GM12878 (cell line): ENCODE results near the gene SLC30A7. TPM values are rescaled to one million over a fixed set of nuclear protein-coding genes. Genes with fewer than 3 reads are reported as not detected.

Source experiments
- BMI1 ChIP-seq: fragments of 450-650 bp; IDR thresholded peaks from 2 replicates; pipeline ENCODE4 v1.6.1; 2016; ENCODE audit warnings: mild to moderate bottlenecking, moderate library complexity, borderline replicate concordance
- CEBPB ChIP-seq, 2 experiments: fragments of 150-350 bp in 1 of 2; IDR thresholded peaks; 2 replicates each; pipeline ENCODE4 v1.6.1; 2012 to 2014; ENCODE audit warnings: low read depth in 2 of 2, low read length in 2 of 2, borderline replicate concordance in 1 of 2, inconsistent platforms in 1 of 2
- CREB1 ChIP-seq: IDR thresholded peaks from 2 replicates; pipeline ENCODE4 v1.6.1; 2012; ENCODE audit warnings: low read depth, mild to moderate bottlenecking, inconsistent platforms
- FOXK2 ChIP-seq: fragments of 450-650 bp; IDR thresholded peaks from 2 replicates; pipeline ENCODE4 v1.6.1; 2017; ENCODE audit warnings: mild to moderate bottlenecking, moderate library complexity
- MLLT1 ChIP-seq: fragments of 450-650 bp; IDR thresholded peaks from 2 replicates; pipeline ENCODE4 v1.6.1; 2016; ENCODE audit warnings: mild to moderate bottlenecking
- MXI1 ChIP-seq: fragments of 150-350 bp; IDR thresholded peaks from 2 replicates; pipeline ENCODE4 v1.6.1; 2011; ENCODE audit warnings: low read depth, mild to moderate bottlenecking, inconsistent platforms, low read length, improper control_type of control experiment
- NKRF ChIP-seq: fragments of 450-650 bp; conservative IDR thresholded peaks from 2 replicates; pipeline ENCODE4 v1.6.1; 2017; ENCODE audit warnings: mild to moderate bottlenecking, moderate library complexity
- NR2F1 ChIP-seq: fragments of 450-650 bp; conservative IDR thresholded peaks from 2 replicates; pipeline ENCODE4 v1.6.1; 2017; ENCODE audit warnings: mild to moderate bottlenecking
- PBX3 ChIP-seq: IDR thresholded peaks from 2 replicates; pipeline ENCODE4 v1.6.1; 2011; ENCODE audit warnings: mild to moderate bottlenecking, low read depth, low read length, moderate library complexity; ENCODE audit not compliant: insufficient replicate concordance
- PKNOX1 ChIP-seq: fragments of 450-650 bp; IDR thresholded peaks from 2 replicates; pipeline ENCODE4 v1.6.1; 2016; ENCODE audit warnings: mild to moderate bottlenecking
- PML ChIP-seq: IDR thresholded peaks from 2 replicates; pipeline ENCODE4 v1.6.1; 2012; ENCODE audit warnings: low read length, inconsistent platforms
- RELA ChIP-seq: fragments of 450-650 bp; IDR thresholded peaks from 2 replicates; pipeline ENCODE4 v1.8.0; 2014; ENCODE audit warnings: borderline replicate concordance; ENCODE audit not compliant: partially characterized antibody
- SKIL ChIP-seq: fragments of 450-650 bp; IDR thresholded peaks from 2 replicates; pipeline ENCODE4 v1.6.1; 2017; ENCODE audit warnings: mild to moderate bottlenecking, low read depth, inconsistent platforms; ENCODE audit not compliant: poor library complexity, severe bottlenecking
- SMAD1 ChIP-seq: fragments of 450-650 bp; IDR thresholded peaks from 2 replicates; pipeline ENCODE4 v1.6.1; 2018; ENCODE audit warnings: mild to moderate bottlenecking, low read depth; ENCODE audit not compliant: partially characterized antibody
- TARDBP ChIP-seq: IDR thresholded peaks from 2 replicates; pipeline ENCODE4 v1.6.1; 2016; ENCODE audit warnings: borderline replicate concordance
- TBL1XR1 ChIP-seq: IDR thresholded peaks from 2 replicates; pipeline ENCODE4 v1.6.1; 2012; ENCODE audit warnings: low read depth, low read length, improper control_type of control experiment
- polyA plus RNA-seq, 11 experiments: library from polyadenylated mRNA; depleted of rRNA in 4 of 11; unstranded in 6 of 11; stranded (reverse) in 5 of 11; fragments of >200 nt; fragmentation: Nextera tagmentation in 4 of 11; fragmentation: Illumina TruSeq in 1 of 11; extraction: Ambion mirVana in 4 of 11; extraction: Trizol in 1 of 11; gene quantifications; 1 replicate in 1 of 11; 2 replicates in 10 of 11; pipeline versions ENCODE4 v1.2.1 to v1.2.3, GENCODE V29; 2011 to 2016; ENCODE audit warnings: inconsistent platforms in 2 of 11, missing spikeins in 2 of 11, low read depth in 1 of 11
- total RNA-seq, 4 experiments: library from RNA; depleted of rRNA in 3 of 4; stranded (reverse); fragments of >200 nt in 3 of 4; fragmentation: Illumina TruSeq in 1 of 4; extraction: Trizol in 1 of 4; gene quantifications; 2 replicates each; pipeline versions ENCODE4 v1.2.1 to v1.2.3, GENCODE V29; 2013 to 2021
- TF ChIP-seq, protein P1 (sequence below): IDR thresholded peaks from 2 replicates; pipeline ENCODE4 v1.6.1; 2012; ENCODE audit warnings: low read depth, low read length, improper control_type of control experiment

The SLC30A7 gene
- total and polyA plus RNA-seq, 10 of the 15 experiments (the other 5 are each of a cell fraction or from before 2014, with no cell fraction given): 4.4 to 23.3 (median 16.9) TPM

DNA sequence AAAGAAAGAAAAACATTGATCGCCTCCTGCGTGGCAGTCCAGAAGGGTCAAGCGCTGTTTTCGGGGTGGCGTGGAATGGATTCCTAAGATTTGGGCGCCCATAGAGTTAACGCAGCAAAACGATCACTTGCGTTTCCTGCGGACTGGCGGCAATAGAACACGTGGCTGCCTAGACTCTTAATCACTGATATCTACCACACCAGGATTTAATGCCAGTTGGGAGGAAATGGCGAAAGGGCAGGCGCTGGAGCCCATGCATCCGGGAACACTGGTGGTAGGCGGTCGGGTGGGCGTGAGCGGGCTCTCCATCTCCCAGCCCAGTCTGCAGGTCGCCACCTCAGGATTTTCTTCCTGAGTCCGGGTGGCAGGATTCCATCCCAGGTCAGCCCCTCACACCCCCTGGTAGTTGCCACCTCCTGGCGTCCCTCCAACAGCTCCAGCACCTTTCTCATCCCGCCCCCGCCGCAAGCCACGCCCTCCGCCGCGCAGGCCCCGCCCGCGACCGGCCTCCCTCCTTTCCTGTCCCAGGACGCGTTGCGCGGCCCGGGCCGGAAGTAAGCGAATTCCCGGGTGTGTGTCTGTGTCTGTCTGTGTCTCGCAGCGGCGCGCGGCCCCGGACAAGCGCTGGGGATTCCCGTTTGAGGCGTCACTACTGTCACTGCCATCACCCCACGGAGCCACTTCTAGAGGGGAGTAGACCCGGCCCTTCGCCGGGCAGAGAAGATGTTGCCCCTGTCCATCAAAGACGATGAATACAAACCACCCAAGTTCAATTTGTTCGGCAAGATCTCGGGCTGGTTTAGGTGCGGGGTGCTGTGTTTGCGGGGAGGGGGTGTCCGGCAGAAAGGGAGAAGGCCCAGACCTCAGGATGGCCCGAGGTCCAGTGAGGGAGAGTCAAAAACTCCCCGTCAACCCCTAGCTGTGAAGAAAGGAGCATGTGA is at the start of gene SLC30A7 (continued):
- TF ChIP-seq PML (peak; percentile 96), FOXK2 (no peak), PKNOX1 (peak; percentile 93), PBX3 (peak; percentile 71), BMI1 (no peak), CREB1 (peak; percentile 57), SKIL (peak; percentile 12), MXI1 (0 out of 2 replicates have a peak, but pooled peaks have one; percentile 21), RELA (peak; percentile 39), SMAD1 (peak; percentile 23), TBL1XR1 (peak; percentile 48; the same call in 1 of the 2 replicates), NR2F1 (0 out of 2 replicates have a peak, but pooled peaks have one; percentile 28), NKRF (peak; percentile 35), CEBPB (IDR thresholded peaks at IDR 0.05; ENCODE audit: borderline replicate concordance in 1 of 2, low read depth in 2 of 2, low read length in 2 of 2) (no peak), TARDBP (no peak), MLLT1 (no peak)
- TF ChIP-seq, protein P1, sequence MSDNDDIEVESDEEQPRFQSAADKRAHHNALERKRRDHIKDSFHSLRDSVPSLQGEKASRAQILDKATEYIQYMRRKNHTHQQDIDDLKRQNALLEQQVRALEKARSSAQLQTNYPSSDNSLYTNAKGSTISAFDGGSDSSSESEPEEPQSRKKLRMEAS: peak; percentile 14; the same call in 1 of the 2 replicates
